Esophagus muscularis mucosa (tissue), 4 donors: ENCODE results near the gene ADRA2C. TPM values are rescaled to one million over a fixed set of nuclear protein-coding genes. Genes with fewer than 3 reads are reported as not detected.
A peak's percentile ranks its signal among the peaks of the same experiment; 100 is the strongest.

ENCODE experiments used
- DNase-seq: peaks from one replicate; pipeline ENCODE4 v3.0.0-alpha.2; 2017; ENCODE audit errors: extremely low spot score
- H3K27ac ChIP-seq, 4 donors: fragments of 200-600 bp; sonication (generic); replicated peaks in 1 of 4; 1 replicate in 3 of 4; 2 replicates in 1 of 4; pipeline ENCODE4 v1.5.1; 2016 to 2019; ENCODE audit warnings: mild to moderate bottlenecking in 1 of 4
- H3K27me3 ChIP-seq, 4 donors: fragments of 200-600 bp; sonication (generic); one replicate each; pipeline versions ENCODE4 v1.5.1 to v1.6.0; 2016 to 2019
- H3K36me3 ChIP-seq, 4 donors: fragments of 200-600 bp; sonication (generic); one replicate each; pipeline ENCODE4 v1.5.1; 2016 to 2019
- H3K4me1 ChIP-seq, 4 donors: fragments of 200-600 bp; sonication (generic); one replicate each; pipeline ENCODE4 v1.5.1; 2016 to 2019
- H3K4me3 ChIP-seq, 4 donors: fragments of 200-600 bp; sonication (generic); 1 replicate in 2 of 4; 2 replicates in 2 of 4; pipeline ENCODE4 v1.5.1; 2016 to 2019; ENCODE audit warnings: mild to moderate bottlenecking in 4 of 4, moderate library complexity in 1 of 4
- H3K9me3 ChIP-seq, 4 donors: fragments of 200-600 bp; sonication (generic); 1 replicate in 3 of 4; 2 replicates in 1 of 4; pipeline ENCODE4 v1.5.1; 2016 to 2019
- EP300 ChIP-seq: sonication (generic); formaldehyde crosslinking; IDR thresholded peaks from one replicate; pipeline ENCODE4 v1.6.1; 2017; ENCODE audit warnings: antibody characterized with exemption
- POLR2A ChIP-seq: fragments of 450-650 bp; IDR thresholded peaks from one replicate; pipeline ENCODE4 v1.6.1; 2017; ENCODE audit warnings: antibody characterized with exemption, moderate library complexity, mild to moderate bottlenecking, low read depth
- POLR2AphosphoS5 ChIP-seq, 2 donors: sonication (generic); formaldehyde crosslinking; IDR thresholded peaks; one replicate each; pipeline ENCODE4 v1.6.1; 2017; ENCODE audit warnings: antibody characterized with exemption in 2 of 2
- WGBS: methylation state at CpG from one replicate; pipeline ENCODE4 v1.1.5; 2018; 5-methylcytosine and 5-hydroxymethylcytosine counted together
- intact Hi-C: fragments of 100-400 bp; cut with DNase I; formaldehyde crosslinking; loops from one replicate; pipeline ENCODE4 v1.15.1; 2023
- total RNA-seq, 4 donors: library from RNA; depleted of rRNA; stranded (reverse); fragments of >200 nt; gene quantifications; one replicate each; pipeline versions ENCODE4 v1.1.0 to v1.2.1, GENCODE V29; 2016
- TF ChIP-seq, protein P1 (sequence below), 3 experiments: fragments of 200-600 bp in 2 of 3; fragments of 450-650 bp in 1 of 3; sonication (generic) in 2 of 3; IDR thresholded peaks; one replicate each; pipeline ENCODE4 v1.5.1; 2017 to 2019; ENCODE audit warnings: antibody characterized with exemption in 3 of 3, mild to moderate bottlenecking in 2 of 3, moderate library complexity in 1 of 3

Gene ADRA2C
- total RNA-seq, 4 donors from 2014 or later = 2.9 to 10.3 (median 8.4) TPM

DNA sequence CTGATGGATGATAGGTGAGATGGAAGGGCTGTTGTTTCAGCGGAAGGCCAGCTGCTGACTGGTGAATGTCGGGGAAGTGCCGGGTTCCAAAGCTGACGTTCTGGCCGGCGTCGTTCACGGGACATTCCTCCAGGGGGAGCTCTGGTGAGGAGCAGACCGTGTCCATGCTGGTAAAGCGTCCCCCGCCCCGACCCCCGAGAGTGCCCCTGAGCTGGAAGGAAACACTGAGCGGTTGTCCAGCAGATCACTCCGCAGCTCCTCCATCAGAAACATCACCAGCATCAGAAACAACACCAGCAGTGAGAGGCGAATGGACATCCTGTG, 18.6 kb upstream of the ADRA2C start:
- H3K27ac ChIP-seq = no peak overlapping the region
- H3K4me3 ChIP-seq = no peak overlapping the region
- peaks cover 0 to 9% (median 3%) of the 10 kb centered on the region in 4 donors for H3K9me3 ChIP-seq
- TF ChIP-seq, protein P1, sequence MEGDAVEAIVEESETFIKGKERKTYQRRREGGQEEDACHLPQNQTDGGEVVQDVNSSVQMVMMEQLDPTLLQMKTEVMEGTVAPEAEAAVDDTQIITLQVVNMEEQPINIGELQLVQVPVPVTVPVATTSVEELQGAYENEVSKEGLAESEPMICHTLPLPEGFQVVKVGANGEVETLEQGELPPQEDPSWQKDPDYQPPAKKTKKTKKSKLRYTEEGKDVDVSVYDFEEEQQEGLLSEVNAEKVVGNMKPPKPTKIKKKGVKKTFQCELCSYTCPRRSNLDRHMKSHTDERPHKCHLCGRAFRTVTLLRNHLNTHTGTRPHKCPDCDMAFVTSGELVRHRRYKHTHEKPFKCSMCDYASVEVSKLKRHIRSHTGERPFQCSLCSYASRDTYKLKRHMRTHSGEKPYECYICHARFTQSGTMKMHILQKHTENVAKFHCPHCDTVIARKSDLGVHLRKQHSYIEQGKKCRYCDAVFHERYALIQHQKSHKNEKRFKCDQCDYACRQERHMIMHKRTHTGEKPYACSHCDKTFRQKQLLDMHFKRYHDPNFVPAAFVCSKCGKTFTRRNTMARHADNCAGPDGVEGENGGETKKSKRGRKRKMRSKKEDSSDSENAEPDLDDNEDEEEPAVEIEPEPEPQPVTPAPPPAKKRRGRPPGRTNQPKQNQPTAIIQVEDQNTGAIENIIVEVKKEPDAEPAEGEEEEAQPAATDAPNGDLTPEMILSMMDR (IDR thresholded peaks at IDR 0.05) = peak; percentile 9 to 45 (median 26)
- TF ChIP-seq POLR2A = no peak
- H3K27me3 ChIP-seq = peaks cover 0 to 97% (median 28%) of the 10 kb centered on the region in 4 donors
- DNase-seq = no peak
- no peaks in the 10 kb centered on the region for H3K36me3 ChIP-seq
- 13% methylated on average over 15 of the region's 16 CpGs for WGBS
- intact Hi-C loops = no loop called here
- peaks cover 0 to 14% (median 2%) of the 10 kb centered on the region in 4 donors for H3K4me1 ChIP-seq

DNA sequence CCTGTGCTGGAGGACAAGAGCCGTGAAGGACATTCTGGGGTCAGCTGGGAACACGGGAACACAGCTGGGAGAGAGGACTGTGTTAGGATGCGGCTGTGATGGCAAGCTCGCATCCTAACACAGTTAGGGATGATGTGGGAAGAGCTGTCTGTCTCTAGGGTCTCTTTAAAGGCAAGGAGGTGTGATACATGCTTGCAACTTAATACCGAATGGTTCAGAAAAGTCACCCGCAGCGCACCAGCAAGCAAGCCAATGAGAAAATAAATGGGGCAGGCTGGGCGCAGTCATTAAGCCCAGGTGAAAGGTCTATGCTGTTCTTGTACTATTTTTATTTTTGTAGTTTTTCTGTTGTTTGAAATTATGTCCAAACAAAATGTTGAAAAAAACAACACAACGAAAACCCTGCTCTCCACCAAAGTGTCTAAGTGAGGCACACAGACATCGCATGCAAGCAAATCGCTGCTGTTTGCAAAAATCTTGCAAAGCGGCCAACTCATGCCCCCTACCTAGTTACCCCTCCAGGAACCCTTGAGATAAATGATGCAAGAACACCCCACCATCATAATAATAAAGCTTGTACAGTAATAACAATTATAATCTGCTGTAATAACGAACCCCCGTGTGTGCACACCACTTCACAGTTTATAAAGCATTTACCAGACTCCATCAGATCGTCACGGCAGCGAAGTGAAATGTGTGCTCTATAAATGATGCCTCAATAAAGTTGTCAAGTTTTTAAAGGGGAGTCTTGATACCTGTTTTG, 17.9 kb upstream of the ADRA2C start:
- Histone ChIP-seq H3K9me3 (peaks cover 0 to 1% (median 0%) of the 10 kb centered on the region in 4 donors), H3K4me1 (peaks cover 0 to 14% (median 3%) of the 10 kb centered on the region in 4 donors), H3K4me3 (no peak overlapping the region), H3K27ac (no peak overlapping the region), H3K36me3 (no peaks in the 10 kb centered on the region), H3K27me3 (peaks cover 0 to 97% (median 21%) of the 10 kb centered on the region in 4 donors)
- TF ChIP-seq POLR2A = no peak
- TF ChIP-seq, protein P1 (IDR thresholded peaks at IDR 0.05) = no peak
- no peak for TF ChIP-seq EP300
- TF ChIP-seq POLR2AphosphoS5 (IDR thresholded peaks at IDR 0.05) = no peak
- WGBS = 57% methylated on average over 17 of the region's 17 CpGs
- DNase-seq = no peak
- intact Hi-C loops = no loop called here

DNA sequence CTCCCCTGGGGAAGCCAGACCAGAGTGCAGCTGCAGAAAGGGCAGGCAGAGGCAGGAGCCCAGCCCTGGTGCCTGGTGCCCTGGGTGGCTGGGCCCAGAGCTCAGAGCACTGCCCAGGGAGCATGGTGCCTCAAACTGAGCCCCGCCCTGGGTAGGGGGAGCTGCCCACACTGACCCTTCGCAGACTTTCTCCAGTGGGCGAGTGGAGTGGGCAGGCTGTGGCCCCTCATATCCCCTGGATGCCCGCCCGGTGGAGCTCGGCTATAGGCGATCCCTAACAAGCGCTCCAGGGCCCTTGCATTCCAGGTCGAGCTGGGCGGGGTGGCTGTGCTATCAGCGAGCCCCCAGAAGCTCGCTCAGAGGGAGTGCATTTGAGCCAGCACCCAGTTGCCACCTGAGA, 17.1 kb upstream of the ADRA2C start:
- 85% methylated on average over 11 of the region's 12 CpGs for WGBS

DNA sequence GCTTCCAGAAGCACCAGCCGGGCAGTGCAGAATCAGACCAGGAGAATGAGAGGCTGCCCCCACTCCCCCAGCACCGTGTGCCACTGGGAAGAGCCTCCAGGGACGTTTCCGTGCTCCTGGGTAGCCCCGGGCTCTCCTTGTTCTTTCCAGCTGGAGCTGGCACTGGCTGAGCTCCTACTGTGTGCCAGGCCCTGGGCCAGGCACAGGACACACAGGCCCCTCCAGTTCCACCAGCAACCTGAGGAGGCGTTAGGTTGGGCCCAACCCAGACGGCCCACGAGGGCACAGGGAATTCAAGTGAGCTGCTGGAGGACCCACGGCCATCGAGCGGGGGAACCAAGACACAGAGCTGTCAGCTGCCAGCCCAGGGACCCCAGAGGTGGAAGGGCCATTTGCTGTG, 15.9 kb upstream of the ADRA2C start:
- intact Hi-C loops = no loop called here
- Histone ChIP-seq H3K4me1 (peaks cover 0 to 6% (median 5%) of the 10 kb centered on the region in 4 donors), H3K27ac (no peak overlapping the region), H3K36me3 (no peaks in the 10 kb centered on the region), H3K27me3 (peaks cover 0 to 86% (median 7%) of the 10 kb centered on the region in 4 donors), H3K4me3 (no peak overlapping the region), H3K9me3 (no peaks in the 10 kb centered on the region)
- no peak for TF ChIP-seq POLR2AphosphoS5 (IDR thresholded peaks at IDR 0.05)
- TF ChIP-seq, protein P1 (IDR thresholded peaks at IDR 0.05) = no peak
- TF ChIP-seq EP300 = no peak
- no peak for TF ChIP-seq POLR2A
- 86% methylated on average over 1 of the region's 11 CpGs for WGBS
- no peak for DNase-seq

More for the DNA sequence above, 17.1 kb upstream of the ADRA2C start:
- Histone ChIP-seq H3K9me3 (no peaks in the 10 kb centered on the region), H3K27me3 (peaks cover 0 to 94% (median 15%) of the 10 kb centered on the region in 4 donors), H3K36me3 (no peaks in the 10 kb centered on the region), H3K27ac (no peak overlapping the region), H3K4me3 (no peak overlapping the region), H3K4me1 (peaks cover 0 to 14% (median 8%) of the 10 kb centered on the region in 4 donors)
- intact Hi-C loops = no loop called here
- TF ChIP-seq, protein P1 (IDR thresholded peaks at IDR 0.05) = no peak
- TF ChIP-seq POLR2A (no peak), EP300 (no peak), POLR2AphosphoS5 (IDR thresholded peaks at IDR 0.05) (no peak)
- no peak for DNase-seq

DNA sequence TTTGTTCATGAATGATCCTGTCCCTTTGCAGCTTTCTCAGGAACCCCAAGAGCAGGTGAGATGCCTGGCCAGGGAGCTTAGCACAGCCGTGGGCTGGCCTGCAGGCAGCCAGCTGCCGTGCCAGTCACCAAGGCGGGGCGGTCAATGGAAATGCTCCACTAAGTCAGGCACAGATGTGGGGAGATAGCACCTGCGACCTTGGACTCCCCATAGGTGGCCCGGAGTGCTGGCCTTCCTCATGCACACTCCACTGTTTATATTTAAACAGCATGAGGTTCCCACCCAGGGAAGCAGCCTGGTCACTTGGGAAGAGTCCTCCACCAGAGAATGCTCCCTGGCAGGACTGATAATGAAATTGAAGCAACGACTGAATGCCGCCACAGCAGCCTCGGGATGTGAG, 14.2 kb upstream of the ADRA2C start:
- no peak for DNase-seq
- WGBS = 68% methylated on average over 8 of the region's 9 CpGs
- H3K27me3 ChIP-seq = peaks cover 0 to 70% (median 5%) of the 10 kb centered on the region in 4 donors

More for the DNA sequence above, 14.2 kb upstream of the ADRA2C start:
- Histone ChIP-seq H3K4me1 (peaks cover 0 to 6% (median 4%) of the 10 kb centered on the region in 4 donors), H3K4me3 (no peak overlapping the region), H3K36me3 (no peaks in the 10 kb centered on the region), H3K27ac (no peak overlapping the region), H3K9me3 (peaks cover 0 to 5% (median 0%) of the 10 kb centered on the region in 4 donors)
- intact Hi-C loops = no loop called here
- TF ChIP-seq EP300 = no peak
- TF ChIP-seq, protein P1 (IDR thresholded peaks at IDR 0.05) = no peak
- TF ChIP-seq POLR2A = no peak
- no peak for TF ChIP-seq POLR2AphosphoS5 (IDR thresholded peaks at IDR 0.05)
